Measurements from ENCODE around the gene TRIM71. TPM values are rescaled to one million over a fixed set of nuclear protein-coding genes. Genes with fewer than 3 reads are reported as not detected.

TRIM71 gene
- total and polyA plus RNA-seq, 2 of the 13 experiments (the other 11 are each of a cell fraction or from before 2014, with no cell fraction given) = 21.7 to 76.9 TPM

GRCh38 chr3:32794487-32795308 is 23.1 kb upstream of the TRIM71 start (continued):
- no peak; the same call in 1 of the 2 replicates for TF ChIP-seq ZNF143 (CRISPR knock-in tag; IDR thresholded peaks at IDR 0.05)
- peak; percentile 83 for TF ChIP-seq ZNF503 (CRISPR knock-in tag; IDR thresholded peaks at IDR 0.05)
- peak; percentile 52; the same call in 1 of the 2 replicates for TF ChIP-seq AHDC1 (CRISPR knock-in tag; IDR thresholded peaks at IDR 0.05; ENCODE audit: borderline replicate concordance)
- TF ChIP-seq CEBPG (CRISPR knock-in tag; IDR thresholded peaks at IDR 0.05) = peak; percentile 87
- TF ChIP-seq SALL1 (CRISPR knock-in tag; IDR thresholded peaks at IDR 0.05) = peak; percentile 99
- no peak; the same call in 1 of the 2 replicates for TF ChIP-seq ZNF124 (CRISPR knock-in tag; IDR thresholded peaks at IDR 0.05)
- TF ChIP-seq, protein P1, sequence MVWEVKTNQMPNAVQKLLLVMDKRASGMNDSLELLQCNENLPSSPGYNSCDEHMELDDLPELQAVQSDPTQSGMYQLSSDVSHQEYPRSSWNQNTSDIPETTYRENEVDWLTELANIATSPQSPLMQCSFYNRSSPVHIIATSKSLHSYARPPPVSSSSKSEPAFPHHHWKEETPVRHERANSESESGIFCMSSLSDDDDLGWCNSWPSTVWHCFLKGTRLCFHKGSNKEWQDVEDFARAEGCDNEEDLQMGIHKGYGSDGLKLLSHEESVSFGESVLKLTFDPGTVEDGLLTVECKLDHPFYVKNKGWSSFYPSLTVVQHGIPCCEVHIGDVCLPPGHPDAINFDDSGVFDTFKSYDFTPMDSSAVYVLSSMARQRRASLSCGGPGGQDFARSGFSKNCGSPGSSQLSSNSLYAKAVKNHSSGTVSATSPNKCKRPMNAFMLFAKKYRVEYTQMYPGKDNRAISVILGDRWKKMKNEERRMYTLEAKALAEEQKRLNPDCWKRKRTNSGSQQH (CRISPR knock-in tag; IDR thresholded peaks at IDR 0.05; ENCODE audit: low read depth) = no peak
- peak; percentile 81; the same call in 1 of the 2 replicates for TF ChIP-seq ZBTB4 (CRISPR knock-in tag; IDR thresholded peaks at IDR 0.05; ENCODE audit: borderline replicate concordance)
- TF ChIP-seq ZSCAN31 (CRISPR knock-in tag; IDR thresholded peaks at IDR 0.05; ENCODE audit: low read depth) = peak; percentile 73
- TF ChIP-seq MED1 (CRISPR knock-in tag; IDR thresholded peaks at IDR 0.05) = peak; percentile 92
- 0 out of 2 replicates have a peak, but pooled peaks have one; percentile 15 for TF ChIP-seq ZFP1 (CRISPR knock-in tag; IDR thresholded peaks at IDR 0.05)
- TF ChIP-seq BCL6 (CRISPR knock-in tag; IDR thresholded peaks at IDR 0.05) = peak; percentile 83
- TF ChIP-seq GZF1 (CRISPR knock-in tag; IDR thresholded peaks at IDR 0.05) = peak; percentile 33; the same call in 1 of the 2 replicates
- TF ChIP-seq PPARG (CRISPR knock-in tag; conservative IDR thresholded peaks at IDR 0.05) = peak; percentile 66; the same call in 1 of the 2 replicates
- TF ChIP-seq, protein P2, sequence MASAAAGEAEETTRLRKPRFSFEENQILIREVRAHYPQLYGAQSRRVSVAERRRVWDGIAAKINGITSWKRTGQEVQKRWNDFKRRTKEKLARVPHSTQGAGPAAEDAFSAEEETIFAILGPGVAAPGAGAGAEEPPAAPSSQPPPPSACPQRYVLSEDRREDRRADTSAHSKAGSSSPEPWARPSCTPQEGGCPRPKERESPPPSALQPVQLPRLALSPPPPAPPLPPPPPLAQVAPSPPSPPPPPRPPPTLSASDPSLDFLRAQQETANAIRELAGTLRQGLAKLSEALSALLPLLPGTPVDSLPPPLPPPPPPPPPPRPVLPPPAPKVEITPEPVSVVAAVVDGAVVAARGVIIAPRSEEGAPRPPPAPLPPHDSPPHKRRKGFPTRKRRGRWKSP (CRISPR knock-in tag; IDR thresholded peaks at IDR 0.05) = peak; percentile 87

Measured in HepG2 (cell line).